Body of pancreas (tissue), 4 donors: Measurements from ENCODE around the gene DUSP3.

Source experiments
- POLR2A ChIP-seq, 3 donors: fragments of 450-650 bp; IDR thresholded peaks; one replicate each; pipeline ENCODE4 v1.6.1; 2016; ENCODE audit warnings: antibody characterized with exemption in 3 of 3, mild to moderate bottlenecking in 2 of 3
- TF ChIP-seq, protein P1 (sequence below), 7 experiments: fragments of 450-650 bp in 4 of 7; fragments of 200-600 bp in 3 of 7; sonication (generic) in 3 of 7; IDR thresholded peaks; one replicate each; pipeline ENCODE4 v1.5.1; 2016 to 2019; ENCODE audit warnings: antibody characterized with exemption in 7 of 7

DNA sequence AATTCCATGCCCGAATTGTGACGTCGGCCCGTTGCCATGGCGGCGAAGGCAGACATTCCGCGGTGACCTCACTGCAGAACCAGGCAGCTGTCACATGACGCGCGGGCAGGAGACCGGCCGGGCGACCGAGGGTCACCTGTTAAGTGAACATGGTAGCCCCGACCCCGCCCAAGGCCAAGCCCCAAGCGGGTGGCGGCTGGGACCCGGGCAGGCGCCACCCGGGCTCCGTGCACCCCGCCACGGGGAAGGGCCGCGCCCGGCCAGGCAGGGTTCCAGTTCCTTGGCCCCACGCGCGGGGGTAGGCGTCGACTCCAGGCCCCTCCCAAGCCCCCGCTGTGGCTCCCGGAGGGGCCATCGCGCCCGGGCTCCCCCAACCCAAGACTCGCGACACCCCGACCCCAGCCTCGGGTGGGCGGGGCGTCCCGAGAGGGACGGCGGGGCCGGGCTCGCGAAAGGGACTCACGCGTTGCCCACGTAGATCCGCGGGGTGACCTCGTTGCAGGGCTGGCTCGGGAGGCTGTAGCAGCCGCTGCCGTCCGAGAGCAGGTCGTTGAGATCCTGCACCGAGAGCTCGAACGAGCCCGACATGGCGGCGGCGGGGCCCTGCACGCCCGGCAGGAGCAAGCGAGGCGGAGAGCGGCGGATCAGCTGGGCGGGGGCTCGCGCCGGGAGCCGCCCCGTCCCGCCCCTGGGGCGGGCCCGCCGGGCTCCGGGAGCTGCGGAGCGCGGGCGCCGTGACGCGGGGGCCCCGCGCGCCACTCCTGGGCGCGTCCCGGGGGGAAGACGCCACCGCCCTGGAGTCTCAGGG is at the start of gene DUSP3:
- TF ChIP-seq POLR2A (IDR thresholded peaks at IDR 0.05) = peak; percentile 93 to 96 (median 93)
- TF ChIP-seq, protein P1, sequence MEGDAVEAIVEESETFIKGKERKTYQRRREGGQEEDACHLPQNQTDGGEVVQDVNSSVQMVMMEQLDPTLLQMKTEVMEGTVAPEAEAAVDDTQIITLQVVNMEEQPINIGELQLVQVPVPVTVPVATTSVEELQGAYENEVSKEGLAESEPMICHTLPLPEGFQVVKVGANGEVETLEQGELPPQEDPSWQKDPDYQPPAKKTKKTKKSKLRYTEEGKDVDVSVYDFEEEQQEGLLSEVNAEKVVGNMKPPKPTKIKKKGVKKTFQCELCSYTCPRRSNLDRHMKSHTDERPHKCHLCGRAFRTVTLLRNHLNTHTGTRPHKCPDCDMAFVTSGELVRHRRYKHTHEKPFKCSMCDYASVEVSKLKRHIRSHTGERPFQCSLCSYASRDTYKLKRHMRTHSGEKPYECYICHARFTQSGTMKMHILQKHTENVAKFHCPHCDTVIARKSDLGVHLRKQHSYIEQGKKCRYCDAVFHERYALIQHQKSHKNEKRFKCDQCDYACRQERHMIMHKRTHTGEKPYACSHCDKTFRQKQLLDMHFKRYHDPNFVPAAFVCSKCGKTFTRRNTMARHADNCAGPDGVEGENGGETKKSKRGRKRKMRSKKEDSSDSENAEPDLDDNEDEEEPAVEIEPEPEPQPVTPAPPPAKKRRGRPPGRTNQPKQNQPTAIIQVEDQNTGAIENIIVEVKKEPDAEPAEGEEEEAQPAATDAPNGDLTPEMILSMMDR (IDR thresholded peaks at IDR 0.05) = peak in 1 of 7 experiments; percentile 19
